ENCODE measurements around the gene KREMEN2. TPM values are rescaled to one million over a fixed set of nuclear protein-coding genes. Genes with fewer than 3 reads are reported as not detected.

KREMEN2 gene
- total and polyA plus RNA-seq, 2 of the 13 experiments (the other 11 are each of a cell fraction or from before 2014, with no cell fraction given) = 0.48 to 1.2 TPM

GRCh38 chr16:2960183-2961010 lies 3.7 kb upstream of the KREMEN2 start:
- FAIRE-seq (no peak), ATAC-seq (no peak), DNase-seq (ENCODE audit: low spot score) (no peak)
- intact Hi-C loops (cut with micrococcal nuclease; ENCODE audit: unreplicated experiment) (no loop called here), in situ Hi-C loops (cut with HindIII; ENCODE audit: extremely low pct_ligation_motif_present, low pct_unique_long_range_greater_than_20kb) (no loop called here)
- no peak overlapping the region for H3K4me3 ChIP-seq (replicated peaks in 1 of 3; ENCODE audit: insufficient read depth in 1 of 3, low read depth in 2 of 3, low read length in 3 of 3)
- H3K4me2 ChIP-seq (ENCODE audit: low read depth, low read length) = no peak overlapping the region
- 27% methylated on average over 12 of the region's 17 CpGs for WGBS (ENCODE audit: low lambda C conversion rate)
- H3K27me3 ChIP-seq (ENCODE audit: control insufficient read depth in 1 of 2, insufficient read depth in 2 of 2, low read length in 2 of 2) = peaks cover under 1 to 25% of the 10 kb centered on the region in 2 experiments; a peak in 3 of 5 replicates
- H4K20me1 ChIP-seq (ENCODE audit: insufficient read depth, low read length) = no peaks in the 10 kb centered on the region
- TF ChIP-seq CEBPB (IDR thresholded peaks at IDR 0.05; ENCODE audit: borderline replicate concordance, low read depth, low read length) (no peak), ZSCAN9 (CRISPR knock-in tag; IDR thresholded peaks at IDR 0.05; ENCODE audit: borderline replicate concordance) (peak; percentile 85; the same call in 1 of the 2 replicates)
- H3K27ac ChIP-seq (ENCODE audit: extremely low read length, insufficient read depth, low read length) = no peak overlapping the region
- H2AFZ ChIP-seq (ENCODE audit: low read length) = no peak overlapping the region
- no TSS peak for BruUV-seq (replicated peaks)
- no peak overlapping the region for H3K9ac ChIP-seq (ENCODE audit: insufficient read depth, low read depth, low read length)
- H3K36me3 ChIP-seq (replicated peaks in 1 of 2; ENCODE audit: control insufficient read depth in 1 of 2, insufficient read depth in 2 of 2, low read length in 2 of 2) = no peaks in the 10 kb centered on the region
- H3K4me1 ChIP-seq (ENCODE audit: insufficient read depth, low read length) = peaks cover 30% of the 10 kb centered on the region
- no peaks in the 10 kb centered on the region for H3K9me3 ChIP-seq (ENCODE audit: low read length)
- no peaks in the 10 kb centered on the region for H3K79me2 ChIP-seq (ENCODE audit: insufficient read depth, low read length)
- CTCF ChIA-PET (ENCODE audit: low intra/inter-chr PET ratio, low total read pairs) = interaction anchor here (1.8 kb wide), 1 partner anchor 23 kb away, joined by 12 read pairs; no protein-coding TSS in a partner anchor
- POLR2A ChIA-PET = no interaction called here

- POLR2A ChIA-PET = interaction anchor here (0.5 to 1.5 kb wide), 3 partner anchors 19 to 235 kb away, joined by 3 read pairs; no protein-coding TSS in a partner anchor
- DNase-seq (ENCODE audit: low spot score) = no peak
- peak; percentile 3; the same call in 2 of the 3 replicates for ATAC-seq
- no peak for FAIRE-seq
- no peak for TF ChIP-seq AFF4 (CRISPR knock-in tag; IDR thresholded peaks at IDR 0.05)
- TF ChIP-seq ZNF225 (CRISPR knock-in tag; IDR thresholded peaks at IDR 0.05) = 0 out of 2 replicates have a peak, but pooled peaks have one; percentile 29
- TF ChIP-seq KLF16 (CRISPR knock-in tag; IDR thresholded peaks at IDR 0.05) = no peak
- 0 out of 2 replicates have a peak, but pooled peaks have one; percentile 17 for TF ChIP-seq ZNF891 (CRISPR knock-in tag; IDR thresholded peaks at IDR 0.05)
- no peak for TF ChIP-seq RFX1 (IDR thresholded peaks at IDR 0.05)
- TF ChIP-seq TP53 (CRISPR knock-in tag; conservative IDR thresholded peaks at IDR 0.05) = no peak
- no peak for TF ChIP-seq KLF6 (CRISPR knock-in tag; IDR thresholded peaks at IDR 0.05)
- TF ChIP-seq GATAD1 (CRISPR knock-in tag; IDR thresholded peaks at IDR 0.05) = no peak
- no peak for TF ChIP-seq ZBTB42 (CRISPR knock-in tag; IDR thresholded peaks at IDR 0.05)
- Histone ChIP-seq H3K9me3 (ENCODE audit: low read length) (no peaks in the 10 kb centered on the region), H3K27me3 (ENCODE audit: control insufficient read depth in 1 of 2, insufficient read depth in 2 of 2, low read length in 2 of 2) (peaks cover 0 to 15% of the 10 kb centered on the region in 2 experiments; a peak in 3 of 5 replicates), H3K27ac (ENCODE audit: extremely low read length, insufficient read depth, low read length) (no peak overlapping the region), H3K4me3 (replicated peaks in 1 of 3; ENCODE audit: insufficient read depth in 1 of 3, low read depth in 2 of 3, low read length in 3 of 3) (peak overlapping the region in 2 of 3 experiments; percentile 63 to 78; a peak in 3 of 6 replicates), H4K20me1 (ENCODE audit: insufficient read depth, low read length) (no peaks in the 10 kb centered on the region), H3K79me2 (ENCODE audit: insufficient read depth, low read length) (no peaks in the 10 kb centered on the region), H2AFZ (ENCODE audit: low read length) (no peak overlapping the region), H3K4me2 (ENCODE audit: low read depth, low read length) (peak overlapping the region; percentile 91), H3K9ac (ENCODE audit: insufficient read depth, low read depth, low read length) (no peak overlapping the region), H3K4me1 (ENCODE audit: insufficient read depth, low read length) (peaks cover 23% of the 10 kb centered on the region), H3K36me3 (replicated peaks in 1 of 2; ENCODE audit: control insufficient read depth in 1 of 2, insufficient read depth in 2 of 2, low read length in 2 of 2) (no peaks in the 10 kb centered on the region)
- 25% methylated on average over 16 of the region's 28 CpGs for WGBS (ENCODE audit: low lambda C conversion rate)
- no TSS peak for BruUV-seq (replicated peaks)
- in situ Hi-C loops (cut with HindIII; ENCODE audit: extremely low pct_ligation_motif_present, low pct_unique_long_range_greater_than_20kb) = no loop called here
- intact Hi-C loops (cut with micrococcal nuclease; ENCODE audit: unreplicated experiment) = no loop called here
- CTCF ChIA-PET (ENCODE audit: low intra/inter-chr PET ratio, low total read pairs) = interaction anchor here (1.2 to 1.8 kb wide), 3 partner anchors 8 to 21 kb away, joined by 3 to 12 read pairs (median 3); no protein-coding TSS in a partner anchor
Observed at GRCh38 chr16:2962334-2963073, 1.6 kb upstream of the KREMEN2 start.

Data from HepG2 (cell line).